ENCODE data around the gene CDIP1.

CDIP1 gene

DNA sequence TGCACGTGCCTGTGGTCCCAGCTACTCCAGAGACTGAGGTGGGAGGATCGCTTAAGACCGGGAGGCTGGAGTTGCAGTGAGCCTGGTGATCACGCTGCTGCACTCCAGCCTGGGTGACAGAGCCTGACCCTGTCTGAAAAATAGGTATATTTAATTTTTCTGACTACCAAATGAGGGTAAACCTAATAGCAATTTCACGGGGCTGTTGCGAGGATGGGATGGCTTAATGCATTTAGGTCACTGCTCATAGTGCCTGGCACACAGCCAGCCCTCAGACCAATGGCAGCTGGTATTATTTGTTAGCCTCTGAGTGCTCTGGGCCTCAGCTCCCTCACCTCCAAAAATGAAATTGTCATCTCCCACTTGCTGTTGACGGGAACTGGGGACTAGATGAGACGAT is 5.9 kb upstream of the CDIP1 start:
- no peak for DNase-seq (ENCODE audit: low spot score)
- in situ Hi-C loops (cut with MboI; ENCODE audit: low sequenced_read_pairs, unreplicated experiment) = no loop called here
- TF ChIP-seq, protein P1, sequence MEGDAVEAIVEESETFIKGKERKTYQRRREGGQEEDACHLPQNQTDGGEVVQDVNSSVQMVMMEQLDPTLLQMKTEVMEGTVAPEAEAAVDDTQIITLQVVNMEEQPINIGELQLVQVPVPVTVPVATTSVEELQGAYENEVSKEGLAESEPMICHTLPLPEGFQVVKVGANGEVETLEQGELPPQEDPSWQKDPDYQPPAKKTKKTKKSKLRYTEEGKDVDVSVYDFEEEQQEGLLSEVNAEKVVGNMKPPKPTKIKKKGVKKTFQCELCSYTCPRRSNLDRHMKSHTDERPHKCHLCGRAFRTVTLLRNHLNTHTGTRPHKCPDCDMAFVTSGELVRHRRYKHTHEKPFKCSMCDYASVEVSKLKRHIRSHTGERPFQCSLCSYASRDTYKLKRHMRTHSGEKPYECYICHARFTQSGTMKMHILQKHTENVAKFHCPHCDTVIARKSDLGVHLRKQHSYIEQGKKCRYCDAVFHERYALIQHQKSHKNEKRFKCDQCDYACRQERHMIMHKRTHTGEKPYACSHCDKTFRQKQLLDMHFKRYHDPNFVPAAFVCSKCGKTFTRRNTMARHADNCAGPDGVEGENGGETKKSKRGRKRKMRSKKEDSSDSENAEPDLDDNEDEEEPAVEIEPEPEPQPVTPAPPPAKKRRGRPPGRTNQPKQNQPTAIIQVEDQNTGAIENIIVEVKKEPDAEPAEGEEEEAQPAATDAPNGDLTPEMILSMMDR (IDR thresholded peaks at IDR 0.05; ENCODE audit: borderline replicate concordance, control extremely low read depth, extremely low read depth, insufficient read depth, missing control alignments) = no peak

DNA sequence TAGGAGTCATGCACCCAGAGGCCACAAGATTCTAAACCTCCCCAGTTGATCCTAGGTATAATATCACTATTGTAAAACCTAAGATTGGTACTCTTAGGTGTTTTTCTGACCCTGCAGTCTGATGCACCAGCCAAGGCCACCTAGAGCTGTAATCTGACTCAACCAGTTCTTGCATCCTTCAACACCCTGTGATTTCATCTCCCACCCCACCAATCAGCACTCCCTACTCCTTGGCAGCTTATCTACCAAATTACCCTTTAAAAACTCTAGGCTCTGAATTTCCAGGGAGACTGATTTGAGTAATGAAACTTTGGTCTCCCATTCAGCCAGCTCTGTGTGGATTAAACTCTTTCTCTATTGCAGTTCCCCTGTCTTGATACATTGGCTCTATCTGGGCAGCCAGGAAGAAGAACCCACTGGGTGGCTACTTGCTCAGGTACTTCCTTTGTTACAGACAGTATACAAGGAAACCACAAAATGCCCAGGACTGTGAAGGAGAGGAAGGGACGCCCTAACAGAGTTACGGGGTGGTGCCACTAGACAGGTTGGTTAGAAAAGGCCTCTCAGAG is 1.2 kb upstream of the CDIP1 start:
- no peak for DNase-seq (ENCODE audit: low spot score)
- TF ChIP-seq, protein P1 (IDR thresholded peaks at IDR 0.05; ENCODE audit: borderline replicate concordance, control extremely low read depth, extremely low read depth, insufficient read depth, missing control alignments) = no peak
- in situ Hi-C loops (cut with MboI; ENCODE audit: low sequenced_read_pairs, unreplicated experiment) = no loop called here

DNA sequence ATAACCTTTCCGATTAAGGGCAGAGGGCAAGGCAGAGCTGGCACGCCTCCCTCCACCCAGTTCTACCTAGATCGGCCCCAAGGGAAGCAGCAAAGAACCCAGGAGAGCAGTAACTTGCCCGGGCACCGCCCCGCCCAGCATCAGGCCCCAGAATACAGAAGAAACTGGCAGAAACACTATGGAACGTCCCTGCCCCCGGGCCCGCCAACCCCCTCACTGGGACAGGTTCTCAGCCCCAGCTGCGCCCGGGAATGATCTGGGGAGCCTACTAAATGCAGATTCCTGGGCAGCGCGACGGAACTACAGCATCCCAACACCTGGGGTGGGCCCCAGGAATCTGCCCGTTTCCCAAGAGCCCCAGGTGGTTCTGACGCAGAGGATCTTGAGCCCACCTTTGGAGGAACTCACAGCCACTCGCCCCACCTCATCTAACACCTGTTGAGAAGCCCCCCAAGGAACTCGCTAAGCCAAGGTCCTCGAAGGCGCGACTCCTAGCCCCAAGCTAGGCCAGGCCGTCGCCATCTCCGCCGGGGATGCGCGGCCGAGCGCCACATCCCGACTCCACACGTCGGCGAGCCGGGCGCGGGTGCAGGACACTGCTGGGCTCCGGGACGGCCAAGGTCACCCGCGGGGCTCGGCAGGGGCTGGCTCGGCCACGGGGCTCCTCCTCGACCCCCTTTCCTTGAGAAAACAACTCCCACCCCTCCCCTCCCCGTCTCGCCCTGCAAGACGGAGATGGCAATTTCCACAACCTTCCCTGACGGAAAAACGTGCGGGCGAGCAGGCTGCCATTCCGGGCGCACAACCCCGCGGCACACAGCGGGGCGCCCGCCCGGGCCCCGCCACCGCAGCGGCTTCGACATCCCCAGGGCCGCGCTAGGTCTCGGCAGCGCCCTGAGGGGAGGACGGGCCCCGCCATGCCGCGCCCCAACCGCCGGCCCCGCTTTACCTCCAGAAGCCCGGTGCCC is 913 bp downstream of the CDIP1 start:
- in situ Hi-C loops (cut with MboI; ENCODE audit: low sequenced_read_pairs, unreplicated experiment) = no loop called here
- TF ChIP-seq, protein P1 (IDR thresholded peaks at IDR 0.05; ENCODE audit: borderline replicate concordance, control extremely low read depth, extremely low read depth, insufficient read depth, missing control alignments) = no peak
- peak; percentile 68 for DNase-seq (ENCODE audit: low spot score)

DNA sequence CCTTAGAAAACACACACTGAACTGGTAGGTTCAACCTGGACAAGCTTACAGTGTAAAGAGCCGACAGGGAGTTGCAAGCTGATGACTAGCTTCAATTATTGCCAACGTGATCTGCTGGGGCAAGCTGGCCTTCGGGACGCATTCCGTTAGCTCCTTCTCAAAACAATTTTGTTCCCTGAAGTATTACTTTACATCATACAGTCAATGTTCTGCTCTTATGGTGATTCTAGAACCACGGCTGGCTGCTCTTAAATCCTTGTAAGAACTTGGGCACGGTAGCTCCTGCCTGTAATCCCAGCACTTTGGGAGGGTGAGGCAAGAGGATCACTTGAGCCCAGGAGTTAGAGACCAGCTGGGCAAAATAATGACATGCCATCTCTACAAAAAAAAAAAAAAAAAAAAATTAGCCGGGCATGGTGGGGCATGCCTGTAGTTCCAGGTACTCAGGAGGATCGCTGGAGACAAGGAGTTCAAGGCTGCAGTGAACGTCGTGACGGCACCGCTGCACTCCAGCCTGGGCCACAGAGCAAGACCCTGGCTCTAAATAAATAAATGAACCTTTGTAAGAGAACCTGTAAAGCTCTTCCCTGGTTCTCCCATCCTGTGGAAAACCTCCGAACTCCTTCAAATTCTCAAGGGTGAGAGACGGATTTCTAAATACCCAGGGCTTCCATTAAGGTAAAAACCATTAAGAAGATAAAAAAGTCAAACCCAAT is 2.0 kb downstream of the CDIP1 start:
- TF ChIP-seq, protein P1 (IDR thresholded peaks at IDR 0.05; ENCODE audit: borderline replicate concordance, control extremely low read depth, extremely low read depth, insufficient read depth, missing control alignments) = no peak
- no peak for DNase-seq (ENCODE audit: low spot score)
- in situ Hi-C loops (cut with MboI; ENCODE audit: low sequenced_read_pairs, unreplicated experiment) = no loop called here

DNA sequence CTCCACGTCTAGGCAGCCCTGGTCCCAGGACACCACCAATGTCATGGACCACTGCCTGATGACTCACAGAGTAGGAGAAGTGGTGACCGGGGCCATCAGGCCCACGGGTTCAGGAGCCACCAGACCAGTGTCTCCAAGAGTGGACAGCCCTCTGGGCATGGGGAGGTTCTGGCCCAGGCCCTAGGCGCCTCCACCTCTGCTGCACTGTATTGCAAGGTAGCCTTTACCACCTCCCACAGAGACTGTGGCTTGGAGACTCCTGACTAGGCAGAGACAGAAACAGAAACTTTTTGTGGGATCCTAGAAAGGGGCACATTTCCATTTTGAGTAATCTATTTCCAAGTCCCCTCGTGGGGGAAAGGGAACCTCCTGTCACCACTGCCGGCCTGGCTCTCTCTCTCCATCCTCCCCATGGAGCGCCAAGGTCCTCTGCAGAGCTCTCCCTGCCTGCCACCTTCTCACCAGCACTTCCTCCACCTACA is 2.9 kb downstream of the CDIP1 start:
- TF ChIP-seq, protein P1 (IDR thresholded peaks at IDR 0.05; ENCODE audit: borderline replicate concordance, control extremely low read depth, extremely low read depth, insufficient read depth, missing control alignments) = no peak
- DNase-seq (ENCODE audit: low spot score) = peak; percentile 20
- in situ Hi-C loops (cut with MboI; ENCODE audit: low sequenced_read_pairs, unreplicated experiment) = no loop called here

DNA sequence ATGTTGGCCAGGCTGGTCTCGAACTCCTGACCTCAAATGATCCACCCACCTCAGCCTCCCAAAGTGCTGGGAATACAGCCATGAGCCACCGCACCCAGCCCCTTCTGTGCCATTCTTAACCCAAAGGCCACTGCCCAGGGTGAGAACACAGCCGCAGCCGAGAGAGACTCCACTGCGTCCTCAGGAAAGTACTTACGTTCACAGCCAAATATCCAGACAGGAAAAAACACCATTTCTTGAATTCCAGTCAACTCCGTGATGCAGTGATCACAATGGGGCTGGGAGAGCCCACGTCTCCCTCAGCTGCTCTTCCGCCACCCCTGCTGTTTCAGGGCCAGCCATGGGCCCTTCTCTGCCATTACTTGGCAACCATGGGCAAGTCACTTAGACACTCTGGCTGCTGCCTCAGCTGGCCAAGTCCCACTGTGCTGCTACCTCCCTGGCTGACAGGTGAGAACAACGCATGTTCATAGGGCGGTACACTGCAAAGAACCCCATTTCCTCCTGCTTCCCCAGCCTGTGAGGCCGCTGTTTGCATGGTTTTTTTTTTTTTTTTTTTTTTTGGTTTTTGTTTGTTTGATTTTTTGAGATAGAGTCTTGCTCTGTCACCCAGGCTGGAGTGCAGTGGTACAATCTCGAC is 4.3 kb downstream of the CDIP1 start:
- TF ChIP-seq, protein P1 (IDR thresholded peaks at IDR 0.05; ENCODE audit: borderline replicate concordance, control extremely low read depth, extremely low read depth, insufficient read depth, missing control alignments) = no peak
- in situ Hi-C loops (cut with MboI; ENCODE audit: low sequenced_read_pairs, unreplicated experiment) = no loop called here
- no peak for DNase-seq (ENCODE audit: low spot score)
